SU-DHL-6 (cell line): ENCODE measurements around the gene DPP10.

Source experiments
- CTCF ChIP-seq: fragments of 200-600 bp; sonication (generic); IDR thresholded peaks from one replicate; pipeline ENCODE4 v1.5.1; 2017; ENCODE audit warnings: antibody characterized with exemption, mild to moderate bottlenecking, low read length, moderate library complexity; ENCODE audit not compliant: insufficient read depth, poor library complexity, severe bottlenecking
- EZH2phosphoT487 ChIP-seq: fragments of 200-600 bp; sonication (generic), shearing (Covaris generic); conservative IDR thresholded peaks from 2 replicates; pipeline ENCODE4 v1.6.1; 2018; ENCODE audit warnings: mild to moderate bottlenecking, antibody characterized with exemption, low read length, moderate library complexity, mixed read lengths

GRCh38 chr2:114661971-114662939 lies 219.8 kb downstream of the DPP10 start:
- TF ChIP-seq CTCF (no peak), EZH2phosphoT487 (no peak)
